SU-DHL-6 (cell line): Measurements from ENCODE around the gene CITED4.

ENCODE experiments used
- CTCF ChIP-seq: fragments of 200-600 bp; sonication (generic); IDR thresholded peaks from one replicate; pipeline ENCODE4 v1.5.1; 2017; ENCODE audit warnings: antibody characterized with exemption, mild to moderate bottlenecking, low read length, moderate library complexity; ENCODE audit not compliant: insufficient read depth, poor library complexity, severe bottlenecking
- EZH2phosphoT487 ChIP-seq: fragments of 200-600 bp; sonication (generic), shearing (Covaris generic); conservative IDR thresholded peaks from 2 replicates; pipeline ENCODE4 v1.6.1; 2018; ENCODE audit warnings: mild to moderate bottlenecking, antibody characterized with exemption, low read length, moderate library complexity, mixed read lengths

GRCh38 chr1:40818264-40818961 lies 43.8 kb downstream of the CITED4 start:
- TF ChIP-seq CTCF (no peak), EZH2phosphoT487 (no peak)
